GM18519 (cell line): Measurements from ENCODE around the gene RAD51B.
"Not testable (repeated sequence)": the region's sequence is repeated elsewhere in the genome, so short reads cannot be mapped to it uniquely, and the experiment has no call there.

Experiments used
- ATAC-seq: cut with Tn5 transposase; IDR thresholded peaks from one replicate; pipeline ENCODE4 v1.9.1; 2021; ENCODE audit warnings: mild to moderate bottlenecking, moderate library complexity; ENCODE audit not compliant: unreplicated experiment, low FRiP score

Gene RAD51B

DNA sequence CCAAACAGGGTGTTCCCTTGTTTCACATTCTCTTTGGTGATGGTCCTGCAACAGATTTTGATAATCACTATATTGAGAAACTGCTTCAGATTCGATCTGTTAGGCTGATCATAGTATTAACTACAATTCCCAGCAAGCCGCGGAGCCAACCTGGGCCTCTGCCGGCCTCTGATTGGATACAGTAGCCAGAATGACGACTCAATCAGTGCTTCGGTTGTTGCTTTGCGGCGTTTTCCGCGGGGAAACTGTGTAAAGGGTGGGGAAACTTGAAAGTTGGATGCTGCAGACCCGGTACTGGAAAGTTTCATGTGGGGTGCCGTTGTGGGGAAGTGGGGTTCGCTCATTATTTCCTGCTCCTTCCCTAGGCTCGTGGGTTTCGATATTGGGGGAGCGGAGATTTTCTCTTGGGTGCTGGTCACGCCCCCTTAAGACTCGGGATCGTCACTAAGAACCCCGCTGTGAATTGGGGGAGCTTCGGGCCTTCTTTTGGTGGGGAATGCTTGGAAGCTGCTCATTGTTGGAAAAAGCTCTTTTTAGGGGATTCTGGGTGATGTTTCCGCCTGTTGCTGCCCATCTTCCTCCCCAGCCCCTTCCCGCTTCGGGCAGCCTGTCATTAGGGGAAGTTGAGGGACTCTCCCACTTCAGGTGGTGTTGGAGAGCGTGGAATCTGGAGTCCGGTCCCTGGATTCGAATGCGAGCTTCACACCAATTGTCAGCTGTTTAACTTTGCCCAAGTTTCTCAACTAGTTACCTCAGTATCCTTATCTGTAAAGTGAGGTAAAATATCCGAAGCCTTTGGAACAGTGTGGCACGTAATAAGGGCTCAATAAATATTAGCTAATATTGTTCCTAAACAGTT lies at the start of gene RAD51B:
TSS of gene RAD51B (plus strand) at position 217 of the 859 bp plus-strand sequence.
- ATAC-seq, result peak; percentile 38

DNA sequence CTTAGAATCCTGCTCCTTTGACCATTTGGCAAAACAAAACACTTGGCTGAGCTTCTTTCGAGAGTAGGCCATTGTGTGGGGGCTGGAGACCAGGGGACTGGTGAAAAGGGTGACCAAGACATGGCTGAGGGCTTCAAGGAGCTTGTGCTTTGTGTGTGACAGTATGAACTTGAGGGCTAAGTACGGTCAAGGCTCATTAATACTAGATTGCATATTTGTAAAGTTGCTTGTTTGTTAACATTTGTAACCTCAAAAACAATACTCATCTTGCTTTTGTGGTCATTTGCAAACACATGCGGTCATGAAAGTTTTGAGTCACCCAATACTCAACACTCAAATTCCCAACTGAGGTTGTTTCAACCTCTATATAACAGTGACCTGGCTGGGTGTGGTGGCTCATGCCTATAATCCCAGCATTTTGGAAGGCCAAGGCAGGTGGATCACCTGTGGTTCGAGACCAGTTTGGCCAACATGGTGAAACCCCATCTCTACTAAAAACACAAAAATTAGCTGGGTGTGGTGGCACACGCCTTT lies 45.7 kb upstream of the RAD51B start:
- no peak for ATAC-seq

DNA sequence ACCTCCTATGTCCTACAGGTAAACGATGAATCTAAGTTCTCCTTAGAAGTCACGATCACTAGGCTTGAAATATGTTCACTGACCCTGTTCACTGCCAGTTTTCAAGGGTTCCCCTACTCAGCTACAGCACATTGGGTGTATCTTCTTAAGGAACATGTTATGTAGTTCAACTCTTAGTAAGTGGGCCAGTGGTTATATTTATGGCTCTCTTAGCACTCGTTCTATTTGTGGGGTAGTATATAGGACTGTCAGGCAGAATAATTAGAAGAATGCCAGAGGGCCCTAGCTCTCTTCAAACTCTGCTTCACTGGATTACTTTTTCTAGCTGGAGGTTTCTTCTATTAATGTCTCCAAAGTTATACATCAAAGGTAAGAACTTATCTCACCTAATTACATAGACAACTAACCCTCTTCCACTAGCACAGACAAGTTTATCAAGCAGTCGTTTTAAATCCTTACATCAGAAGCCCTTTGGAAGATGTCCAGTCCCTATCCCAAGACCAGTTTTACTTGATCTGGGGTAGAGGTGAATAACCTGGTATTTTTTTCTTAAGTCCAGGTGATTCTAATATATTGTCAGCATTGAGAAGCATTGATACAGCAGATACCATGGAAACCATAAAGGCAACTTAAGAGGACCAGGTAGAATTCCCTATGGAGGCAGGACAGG lies 42.8 kb upstream of the RAD51B start:
- ATAC-seq, result no peak

DNA sequence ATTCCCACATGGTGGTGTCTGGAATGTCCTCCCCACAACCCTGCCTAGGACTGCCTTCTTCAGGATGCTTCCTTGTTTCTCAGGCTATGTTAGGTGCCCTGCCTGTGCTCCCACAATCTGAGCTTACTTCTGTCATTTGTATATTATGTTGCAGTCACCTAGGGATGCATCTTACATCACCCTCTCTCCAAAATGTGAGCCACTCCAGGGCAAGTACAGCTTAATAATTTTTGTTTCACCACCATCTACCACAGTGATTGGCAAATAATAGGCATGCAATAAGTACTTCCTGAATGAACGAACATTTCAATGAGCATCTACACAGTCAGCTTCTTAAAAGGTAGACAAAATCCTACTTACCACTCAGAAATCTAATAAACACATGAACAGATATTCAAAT lies 40.8 kb upstream of the RAD51B start:
- ATAC-seq, result no peak

DNA sequence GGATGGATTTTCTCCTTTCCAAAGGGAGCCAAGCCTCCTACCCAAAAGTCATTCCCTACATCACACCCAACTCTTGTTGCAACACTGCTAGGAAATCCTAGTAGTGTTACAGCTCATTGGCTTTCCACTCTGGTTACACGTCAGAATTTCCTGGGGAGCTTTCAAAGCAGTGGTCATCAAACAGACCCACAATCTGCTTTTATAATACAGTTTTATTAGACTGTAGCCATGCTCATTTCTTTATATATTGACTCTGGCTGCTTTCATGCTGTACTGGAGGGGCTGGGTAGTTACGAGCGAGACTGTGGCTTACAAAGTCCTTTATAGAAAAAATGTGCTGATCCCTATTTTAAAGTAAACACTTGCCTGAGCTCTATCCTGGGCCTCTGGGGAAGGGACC lies 37.5 kb upstream of the RAD51B start:
- no peak for ATAC-seq

DNA sequence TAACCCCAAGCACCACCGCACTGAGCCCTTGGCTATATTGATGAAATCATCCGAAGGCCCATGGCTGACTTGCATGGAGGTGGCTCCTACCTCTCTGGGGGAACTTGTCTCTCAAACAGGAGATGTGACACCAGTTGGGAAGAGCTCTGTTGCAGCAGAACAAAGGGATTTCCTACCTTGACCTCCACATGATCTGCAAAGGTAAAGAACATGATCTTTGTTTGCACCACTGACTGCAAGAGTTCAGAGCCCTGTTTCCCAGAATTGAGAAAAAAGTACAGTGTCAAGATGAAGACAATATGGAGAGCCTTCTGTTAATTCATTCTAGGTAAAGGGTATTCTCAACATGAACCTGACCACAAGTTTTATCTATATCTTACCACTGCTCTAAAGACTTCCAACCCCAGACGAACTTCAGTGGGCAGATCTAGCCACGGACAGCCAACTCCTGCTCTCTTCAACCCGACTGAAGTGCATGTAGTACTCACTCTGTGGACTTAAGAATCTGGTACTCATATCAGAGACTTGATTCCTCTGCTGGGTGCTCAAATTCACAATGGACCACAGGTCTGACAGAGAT lies 35.2 kb upstream of the RAD51B start:
- ATAC-seq, result no peak

DNA sequence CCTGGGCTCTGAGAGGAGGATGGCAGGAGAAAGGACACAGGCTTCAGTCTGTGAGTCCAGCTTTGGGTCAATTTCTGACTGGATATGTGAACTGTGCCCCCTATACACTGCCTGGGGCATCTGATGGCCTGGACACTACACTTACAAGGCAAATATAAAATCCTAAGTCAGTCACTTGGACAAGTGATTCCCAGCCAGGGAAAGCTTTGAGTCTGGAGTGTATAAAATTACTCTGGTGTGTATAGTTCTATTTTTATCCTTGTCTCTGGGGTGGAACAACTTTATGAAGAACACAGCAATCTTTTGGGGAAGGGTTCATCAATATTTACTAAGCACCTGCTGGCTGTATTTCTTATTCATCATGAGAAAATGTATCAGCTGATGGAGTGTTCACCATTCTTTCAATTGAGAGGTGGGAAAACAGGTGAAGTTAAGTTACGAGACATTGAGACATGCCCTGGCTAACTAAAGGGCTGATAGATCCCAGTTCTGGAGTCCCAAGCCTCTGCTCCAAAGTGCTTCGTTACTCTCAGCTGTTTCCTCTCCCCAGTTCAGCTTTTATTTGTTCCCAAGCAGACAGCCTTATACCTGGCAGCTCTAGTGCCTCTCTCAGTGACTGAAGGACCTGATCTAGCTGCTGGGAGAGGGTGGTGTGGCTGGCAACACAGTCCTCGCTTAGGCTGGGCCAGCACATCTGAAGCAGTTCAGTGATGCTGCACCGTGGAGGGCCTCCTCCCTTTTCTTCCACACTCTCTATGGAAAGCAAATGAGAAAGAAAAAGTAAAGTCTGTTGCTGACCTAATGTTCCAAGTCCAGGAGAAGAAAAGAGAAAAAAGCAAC lies 34.1 kb upstream of the RAD51B start:
- ATAC-seq, result no peak

DNA sequence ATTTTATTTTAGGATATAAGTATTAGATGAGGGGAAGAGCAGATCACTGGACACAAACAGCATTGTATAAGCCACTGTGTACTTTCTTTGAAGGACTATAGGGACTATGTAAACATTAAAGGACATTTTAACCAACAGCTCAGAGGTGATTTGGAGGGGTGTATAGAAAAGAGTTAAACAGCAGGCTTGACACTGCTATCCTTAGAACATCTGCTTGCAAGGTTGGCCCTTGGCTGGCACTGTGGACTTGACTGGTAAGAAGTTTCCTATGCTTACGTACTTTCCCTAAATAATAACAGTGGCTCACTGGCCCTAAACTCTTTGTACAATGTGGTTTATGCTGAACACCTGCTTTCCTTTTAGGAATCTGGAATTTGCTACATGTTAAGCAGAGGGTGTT lies 31.9 kb upstream of the RAD51B start:
- ATAC-seq, result no peak

DNA sequence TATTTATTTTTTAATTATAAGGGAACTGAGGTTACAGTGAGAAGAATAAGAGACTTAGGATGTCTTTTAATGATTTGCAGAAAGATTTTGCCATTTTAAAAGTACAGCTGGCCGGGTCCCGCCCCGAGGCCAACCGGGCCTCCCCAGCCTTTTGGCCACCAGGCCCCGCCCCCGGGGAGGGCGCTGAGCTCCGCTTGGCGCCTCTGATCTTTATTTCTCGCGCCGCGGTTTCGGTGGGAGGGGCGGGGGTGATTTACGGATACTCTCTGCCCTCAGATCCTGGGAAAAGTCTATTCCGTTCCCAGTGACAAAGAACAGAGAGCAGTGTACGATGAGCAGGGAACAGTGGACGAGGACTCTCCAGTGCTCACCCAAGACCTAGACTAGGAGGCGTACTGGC lies 20.8 kb upstream of the RAD51B start:
- no peak for ATAC-seq

DNA sequence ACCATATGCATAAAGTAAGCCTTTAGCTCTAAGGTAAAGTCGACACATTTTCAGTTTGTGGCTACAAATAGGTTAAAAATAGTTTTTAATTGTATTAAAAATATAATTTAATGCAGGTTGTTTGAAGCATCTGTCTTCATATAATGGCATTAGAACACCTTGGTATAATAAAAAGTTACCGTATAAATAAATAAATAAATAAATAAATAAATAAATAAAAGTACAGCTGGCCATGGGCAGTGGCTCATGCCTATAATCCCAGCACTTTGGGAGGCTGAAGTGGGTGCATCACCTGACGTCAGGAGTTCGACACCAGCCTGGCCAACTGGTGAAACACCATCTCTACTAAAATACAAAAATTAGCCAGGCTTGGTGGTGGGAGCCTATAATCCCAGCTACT lies 18.8 kb upstream of the RAD51B start:
- ATAC-seq, result no peak

DNA sequence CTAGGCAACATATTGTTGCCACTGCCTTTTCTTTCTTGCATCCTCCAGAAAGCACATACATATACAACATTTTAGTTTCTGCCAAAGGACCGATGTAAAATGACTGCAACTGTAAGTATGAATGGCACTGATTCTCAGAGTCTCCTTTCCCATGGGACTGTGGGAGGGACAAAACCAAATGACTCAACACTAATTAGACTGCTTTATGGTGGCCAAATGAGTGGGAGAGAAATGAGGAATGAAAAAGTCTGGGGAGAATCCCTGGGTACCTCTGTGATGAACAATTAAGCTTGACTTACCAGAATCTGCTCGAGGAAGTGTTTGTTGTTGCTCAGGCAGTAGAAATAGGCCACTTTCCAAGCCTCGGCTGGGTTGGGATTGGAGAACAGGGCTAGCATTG lies 13.3 kb upstream of the RAD51B start:
- no peak for ATAC-seq

DNA sequence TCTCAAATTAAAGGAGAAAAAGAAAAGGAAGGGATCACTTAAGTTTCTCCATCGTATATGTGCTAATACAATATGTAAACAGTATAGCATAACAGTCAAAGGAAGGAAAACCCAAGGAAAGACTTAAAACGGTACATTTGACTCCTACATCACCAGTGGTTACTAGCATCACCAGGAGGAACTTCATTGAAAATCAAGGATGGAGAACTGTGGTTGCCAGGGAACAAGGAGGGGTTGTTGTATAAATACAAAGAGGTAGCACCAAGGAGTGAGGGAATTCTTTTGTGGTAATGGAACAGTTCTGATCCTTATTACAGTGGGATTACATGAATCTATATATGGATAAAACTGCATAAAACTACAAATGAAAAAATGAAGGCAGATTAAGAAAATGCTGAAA lies 4.8 kb upstream of the RAD51B start:
- no peak for ATAC-seq

DNA sequence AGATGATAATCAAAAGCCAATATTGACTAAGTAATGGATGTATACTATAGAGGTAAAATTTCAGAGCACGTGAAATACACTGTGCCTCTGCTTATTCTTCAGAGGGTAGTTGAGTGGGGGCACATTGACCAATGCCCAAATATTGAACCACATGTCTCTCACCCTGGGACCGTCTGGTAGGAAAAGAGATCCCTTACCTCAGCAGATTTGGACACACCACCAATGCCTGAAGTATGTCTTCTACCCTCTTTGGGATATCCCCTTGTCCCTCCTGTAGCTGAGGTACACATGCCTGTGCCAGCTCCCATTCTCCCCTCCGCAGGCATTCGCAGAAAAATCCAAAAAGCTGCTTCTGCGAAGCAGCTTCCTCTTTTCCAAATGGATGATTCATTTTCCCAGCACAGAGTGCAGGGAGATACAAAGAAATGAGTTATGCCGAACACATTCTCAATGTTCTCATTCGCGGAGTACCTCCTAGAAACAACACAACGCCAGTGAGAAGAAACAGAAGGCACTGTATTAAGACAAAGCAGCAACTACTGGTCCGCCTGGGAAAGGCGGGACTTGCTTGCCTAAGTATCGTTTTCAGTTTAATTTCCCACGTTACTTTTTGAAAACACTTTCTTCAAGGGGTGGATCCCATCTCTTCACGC lies 3.9 kb upstream of the RAD51B start:
- ATAC-seq, result no peak

DNA sequence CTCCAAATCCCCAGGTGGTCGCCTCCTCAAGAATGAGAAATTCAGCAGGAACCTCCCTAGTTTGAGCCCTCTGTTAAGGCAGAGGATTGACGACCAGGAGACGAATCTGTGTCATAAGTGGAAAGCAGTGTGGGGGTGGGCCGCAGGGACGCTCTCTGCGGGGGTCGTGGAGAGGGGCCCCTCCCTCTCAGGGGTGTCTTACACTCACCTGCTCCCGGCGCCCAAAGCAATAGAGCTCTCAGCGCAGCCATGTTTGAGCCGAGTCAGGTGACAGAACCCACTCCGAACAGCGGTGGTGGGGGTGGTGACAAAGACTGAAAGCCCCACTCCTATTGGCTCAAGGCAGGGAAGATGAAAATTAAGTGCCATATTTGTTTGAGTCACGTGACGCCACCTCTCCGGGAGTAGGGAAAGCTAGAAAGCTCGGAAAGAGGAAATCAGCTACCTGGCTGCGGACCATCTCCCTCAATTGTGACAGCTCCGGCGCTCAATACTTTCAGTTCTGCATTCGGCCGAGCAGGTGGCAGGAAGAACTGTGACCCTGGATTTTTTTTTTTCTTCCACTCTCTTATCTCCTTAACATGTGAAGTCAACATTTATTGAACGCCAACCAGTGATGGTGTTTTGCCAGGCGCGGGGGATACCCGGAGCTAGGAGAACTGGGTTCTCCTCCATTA lies 3.1 kb upstream of the RAD51B start, which contains the start of gene ZFYVE26:
TSS of gene ZFYVE26 (minus strand) at position 265 of the 677 bp plus-strand sequence. CDS start 627 bp downstream, outside the sequence.
- peak; percentile 50 for ATAC-seq

DNA sequence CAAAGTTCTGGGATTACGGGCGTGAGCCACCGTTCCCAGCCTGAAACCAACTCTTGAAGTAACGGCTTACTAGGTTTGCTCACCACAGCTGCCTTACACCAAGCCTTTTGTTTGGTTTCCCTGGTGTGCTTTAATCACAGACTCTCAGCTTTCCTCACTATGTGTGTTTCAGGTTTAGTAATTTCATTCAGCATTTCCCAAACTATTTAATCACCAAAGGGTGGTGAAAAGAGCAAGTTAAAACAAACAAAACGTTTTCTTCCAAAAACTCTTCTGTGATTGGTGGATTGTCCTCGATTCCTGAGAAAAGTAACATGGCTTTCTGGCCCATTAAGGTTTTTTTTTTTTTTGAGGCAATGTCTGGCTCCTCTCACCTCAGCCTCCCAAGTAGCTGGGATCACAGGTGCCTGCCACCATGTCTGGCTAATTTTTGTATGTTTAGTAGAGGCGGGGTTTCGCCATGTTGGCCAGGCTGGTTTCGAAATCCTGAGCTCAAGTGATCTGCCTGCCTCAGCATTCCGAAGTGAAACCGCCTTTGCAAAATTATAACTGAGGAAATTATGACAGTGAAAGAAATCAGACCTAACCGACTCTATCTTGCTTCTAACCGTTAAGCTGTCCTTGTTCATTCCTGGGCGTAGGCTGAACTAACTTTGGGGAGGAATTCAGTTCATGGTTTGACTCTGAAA lies 1.7 kb upstream of the RAD51B start:
- no peak for ATAC-seq

DNA sequence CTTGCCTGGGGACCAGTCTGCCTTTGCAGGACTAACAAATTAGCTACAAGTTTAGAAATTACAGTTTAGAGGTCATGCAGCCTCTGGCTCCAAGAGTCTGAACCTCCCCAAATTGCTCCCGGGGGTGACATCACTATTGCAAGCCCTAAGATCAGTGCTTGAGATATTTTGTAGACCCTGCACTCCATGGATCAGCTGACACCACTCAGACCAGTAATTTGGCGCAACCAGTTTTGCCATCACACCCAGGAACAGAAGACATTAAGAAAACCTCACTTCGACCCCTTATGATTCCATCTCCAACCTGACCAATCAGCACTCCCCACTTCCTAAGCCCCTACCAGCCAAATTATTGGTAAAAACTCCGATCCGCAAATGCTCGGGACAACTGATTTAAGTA lies 1.1 kb upstream of the RAD51B start:
- not testable (repeated sequence) for ATAC-seq

DNA sequence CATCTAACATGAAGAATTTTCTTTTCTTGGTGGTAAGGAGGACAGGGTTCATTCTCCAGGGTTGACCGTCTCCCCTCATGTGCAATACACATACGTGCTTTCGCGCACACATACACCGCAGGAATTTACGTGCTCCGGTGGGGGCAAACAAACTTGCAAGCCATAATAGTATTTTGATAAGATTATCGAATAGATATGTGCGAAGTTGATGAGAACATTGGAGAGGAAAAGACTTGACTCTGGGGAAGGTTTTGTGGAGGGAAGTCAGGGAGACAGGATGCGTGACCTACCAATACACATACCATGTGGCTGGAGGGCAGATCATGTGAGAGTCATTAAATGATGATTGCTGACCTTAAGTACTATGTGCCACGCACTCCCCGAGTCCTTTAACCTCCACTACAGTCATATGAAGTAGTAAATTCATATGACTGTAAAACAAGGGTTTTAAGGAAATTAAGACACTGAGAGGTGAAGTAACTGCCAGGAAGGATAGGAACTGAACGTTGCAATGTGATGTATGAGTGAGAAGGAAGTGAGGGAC lies 921 bp downstream of the RAD51B start:
- no peak for ATAC-seq

DNA sequence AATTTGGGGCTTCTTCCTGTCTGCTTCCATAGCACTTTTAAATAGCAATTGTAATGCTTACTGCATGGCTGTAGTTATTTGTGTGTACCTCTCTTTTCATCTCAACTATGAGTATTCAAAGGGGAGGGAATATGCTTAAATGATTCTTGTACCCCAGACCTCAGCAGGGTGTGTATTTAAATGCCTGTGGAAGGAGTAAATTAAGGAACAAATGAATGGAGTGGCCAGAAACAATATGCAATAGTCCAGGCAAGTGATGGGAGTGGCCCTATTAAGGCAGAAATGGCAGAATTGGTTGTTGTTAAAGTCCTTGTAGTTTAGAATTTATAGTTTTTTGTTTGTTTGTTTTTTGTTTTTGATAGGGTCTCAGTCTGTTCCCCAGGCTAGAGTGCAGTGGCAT lies 1.5 kb downstream of the RAD51B start:
- ATAC-seq, result no peak
